CD4-positive, alpha-beta T cell treated with Interleukin-15 for 4 hours (primary cell): Measurements from ENCODE around the gene FGF19.

Experiments used
- DNase-seq: peaks from one replicate; pipeline ENCODE4 v3.0.0-alpha.2; 2020; ENCODE audit warnings: low spot score

FGF19 gene

GRCh38 chr11:69703768-69704507 lies at the start of gene FGF19:
FGF19 (minus strand) TSS chr11:69704022; CDS start chr11:69703876, 146 bp downstream.
- no peak for DNase-seq

DNA sequence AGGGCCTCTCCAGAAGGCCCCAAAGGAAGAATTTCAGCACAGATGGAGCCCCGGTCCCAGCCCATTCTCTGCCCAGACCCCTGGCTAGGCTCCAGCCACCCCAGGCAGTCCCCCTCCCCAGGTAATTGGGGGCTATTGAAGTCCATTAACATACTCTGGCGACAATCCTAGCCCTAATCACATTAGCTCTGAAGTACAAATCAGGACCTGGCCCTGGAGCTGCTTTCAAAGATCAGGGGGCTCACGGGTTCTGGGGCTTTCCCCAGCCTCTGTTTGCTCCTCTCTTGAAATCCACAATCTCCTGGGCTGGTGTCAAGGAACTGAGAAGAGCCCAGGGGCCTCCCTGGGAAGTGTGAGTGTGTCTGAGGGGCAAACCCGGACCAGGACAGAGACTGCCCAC lies 49.1 kb upstream of the FGF19 start:
- DNase-seq, result no peak

GRCh38 chr11:69750875-69751597 lies 47.2 kb upstream of the FGF19 start:
- no peak for DNase-seq

GRCh38 chr11:69750108-69750850 lies 46.5 kb upstream of the FGF19 start:
- no peak for DNase-seq

DNA sequence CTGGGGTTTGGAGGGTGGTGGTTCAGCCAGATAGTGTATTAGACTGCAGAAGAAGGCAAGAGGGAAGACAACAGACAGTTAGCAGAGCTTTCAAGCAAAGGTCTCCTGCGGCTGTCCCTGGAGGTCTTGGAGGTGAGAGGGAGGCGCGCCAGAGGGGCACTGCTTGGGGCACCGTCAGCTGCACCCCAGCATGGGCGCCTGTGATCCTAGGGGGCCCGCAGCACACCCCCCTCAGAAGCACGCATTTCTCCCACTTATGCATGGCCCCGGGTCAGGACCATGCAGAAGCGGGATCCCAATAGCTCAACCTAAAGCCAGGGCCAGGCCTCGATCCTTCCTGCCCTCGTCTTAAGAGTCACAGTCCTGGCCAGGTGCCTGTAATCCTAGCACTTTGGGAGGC lies 44.8 kb upstream of the FGF19 start:
- no peak for DNase-seq

DNA sequence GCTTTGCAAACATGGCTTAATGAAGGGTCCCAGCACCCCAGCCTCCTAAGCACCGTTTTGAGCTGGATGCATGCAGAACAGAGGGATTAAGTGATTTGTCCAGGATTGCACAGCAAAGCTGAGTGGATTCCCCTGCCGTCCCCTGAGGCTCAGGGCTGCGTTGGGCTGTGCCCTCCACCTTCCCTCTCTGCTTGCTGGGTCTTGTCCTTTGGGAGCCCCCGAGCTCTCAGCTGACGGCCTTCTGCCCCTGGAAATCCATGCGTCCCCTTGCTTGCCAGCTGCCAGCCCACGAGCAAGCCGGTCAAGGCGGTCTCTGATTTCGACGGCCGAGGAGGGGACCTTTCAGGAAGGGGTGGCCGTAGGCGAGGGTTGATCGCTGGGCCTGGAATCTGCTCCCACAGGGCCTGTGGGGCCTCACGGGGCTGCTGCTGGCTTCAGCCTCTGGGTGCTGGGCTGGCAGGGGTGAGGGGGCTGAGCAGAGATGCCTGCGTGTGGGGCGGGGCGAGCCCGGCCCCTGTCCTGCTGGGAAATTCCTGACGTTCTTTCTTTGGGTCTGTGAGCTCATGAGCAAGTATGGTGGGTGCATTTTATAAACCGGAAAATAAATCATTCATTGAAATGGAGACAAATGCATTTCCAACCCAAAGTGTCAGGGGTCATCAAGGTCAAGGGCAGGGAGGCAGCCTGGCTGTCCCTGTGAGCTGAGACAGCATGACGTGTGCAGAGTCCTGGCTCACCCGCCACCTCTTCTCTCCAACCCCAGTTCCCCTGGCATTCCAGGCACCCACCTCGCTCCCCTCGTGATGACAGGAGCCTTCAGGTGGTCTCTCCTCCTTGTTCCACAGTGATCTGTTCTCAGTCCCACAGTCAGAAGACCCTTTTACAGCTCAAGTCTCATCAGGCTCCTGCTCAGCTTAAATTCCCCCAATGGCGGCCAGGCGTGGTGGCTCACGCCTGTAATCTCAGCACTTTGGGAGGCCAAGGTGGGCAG lies 43.2 kb upstream of the FGF19 start:
- DNase-seq, result no peak

DNA sequence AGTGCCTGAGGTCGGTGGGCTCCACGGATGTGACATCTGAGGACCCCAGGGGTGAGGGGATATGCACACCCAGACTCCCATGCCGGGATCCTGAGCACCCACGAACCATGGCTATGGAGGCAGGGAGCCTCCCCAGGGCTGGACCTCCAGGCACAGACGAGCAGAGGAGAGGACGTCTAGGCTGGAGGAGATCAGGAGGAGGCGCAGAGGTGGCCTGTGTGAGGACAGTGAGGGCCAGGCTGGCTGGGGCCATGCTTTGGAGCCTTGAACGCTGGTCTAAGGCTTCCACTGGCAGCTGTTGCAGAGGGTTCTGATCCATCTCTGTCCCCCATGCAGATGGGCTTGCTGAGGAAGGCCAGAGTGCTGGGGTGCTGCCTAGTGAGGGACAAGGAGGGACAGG lies 42.3 kb upstream of the FGF19 start:
- no peak for DNase-seq

- DNase-seq, result no peak
Measured at GRCh38 chr11:69745201-69745600, 41.4 kb upstream of the FGF19 start.

- DNase-seq, result no peak
Measured at GRCh38 chr11:69744435-69744834, 40.6 kb upstream of the FGF19 start.

GRCh38 chr11:69734841-69735240 lies 31.0 kb upstream of the FGF19 start:
- no peak for DNase-seq

DNA sequence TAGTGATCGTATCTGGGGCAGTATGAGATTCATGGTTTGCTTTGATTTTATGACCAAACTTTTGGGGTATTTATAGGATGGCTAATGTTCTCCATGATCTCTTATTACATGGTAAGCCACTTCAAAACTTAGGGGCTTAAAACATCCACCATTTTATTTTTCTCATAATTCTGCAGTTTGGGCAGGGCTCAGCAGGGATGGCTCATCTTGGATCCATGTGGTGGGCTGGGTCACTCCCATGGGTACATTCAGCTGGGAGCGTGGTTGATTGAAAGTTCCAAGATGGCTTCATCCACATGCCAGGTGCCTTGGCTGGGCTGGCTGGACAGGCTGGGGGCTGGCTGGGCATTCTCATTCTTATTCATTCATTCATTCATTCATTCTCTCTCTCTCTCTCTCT lies 30.5 kb upstream of the FGF19 start:
- no peak for DNase-seq

- no peak for DNase-seq
Measured at GRCh38 chr11:69732910-69733309, 29.1 kb upstream of the FGF19 start.

DNA sequence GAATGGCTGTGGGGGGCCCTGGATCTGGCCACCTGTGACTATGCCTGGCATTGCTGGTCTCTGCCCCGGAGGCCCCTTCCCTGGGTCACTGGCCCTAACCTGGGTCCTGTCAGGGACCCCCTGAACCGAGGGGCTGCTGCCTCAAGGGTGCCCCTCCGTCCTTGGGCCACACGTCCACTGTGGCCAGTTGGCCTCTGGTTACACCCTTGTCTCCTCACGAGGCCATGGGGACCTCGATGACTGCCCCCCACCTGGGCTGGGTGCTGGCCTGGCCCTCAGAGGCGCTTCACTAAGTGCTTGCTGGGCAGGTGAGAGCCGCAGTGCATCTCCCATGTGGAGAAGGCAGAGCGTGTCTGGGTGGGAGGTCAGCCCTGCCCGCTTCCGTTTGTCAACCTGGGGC lies 27.3 kb upstream of the FGF19 start:
- no peak for DNase-seq

DNA sequence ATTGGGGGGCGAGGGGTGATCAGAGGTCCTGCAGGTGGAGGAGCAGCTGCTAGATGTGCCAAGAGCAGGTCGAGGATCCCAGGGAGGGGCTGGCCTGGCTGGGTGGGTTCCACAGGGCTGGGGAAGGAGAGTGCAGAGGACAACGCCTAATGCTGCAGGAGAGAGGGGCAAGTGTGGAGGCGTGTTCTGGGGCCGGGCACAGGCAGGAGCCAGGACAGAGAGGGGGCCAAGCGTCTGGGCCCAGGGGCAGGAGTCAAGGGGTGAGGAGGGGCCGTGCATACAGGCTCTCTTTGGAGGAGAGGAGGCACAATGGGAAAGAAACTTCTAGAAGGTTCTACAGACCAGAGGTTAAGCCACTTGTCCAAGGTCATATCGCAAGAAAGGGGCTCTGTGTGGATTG lies 26.7 kb upstream of the FGF19 start:
- DNase-seq, result no peak

- no peak for DNase-seq
Measured at GRCh38 chr11:69729252-69729651, 25.4 kb upstream of the FGF19 start.

DNA sequence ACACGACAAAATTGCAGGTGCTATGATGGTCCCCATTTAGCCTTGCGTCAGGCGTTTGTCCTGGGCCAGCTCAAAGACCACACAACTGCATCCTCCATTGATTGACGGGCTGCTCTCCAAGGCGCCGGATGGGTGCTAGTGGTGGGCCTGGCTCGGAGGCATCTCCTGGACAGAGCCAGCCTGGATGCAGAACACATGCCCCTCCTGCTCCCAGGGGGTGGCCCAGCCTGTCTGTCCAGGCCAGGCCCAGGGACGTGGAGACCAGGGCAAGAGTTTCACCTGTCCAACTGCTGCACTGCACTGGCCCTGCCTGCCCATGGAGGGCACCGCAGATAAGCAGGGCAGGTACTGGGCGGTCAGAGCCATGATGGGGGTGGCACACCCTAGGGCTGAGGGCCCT lies 23.4 kb upstream of the FGF19 start:
- DNase-seq, result no peak

DNA sequence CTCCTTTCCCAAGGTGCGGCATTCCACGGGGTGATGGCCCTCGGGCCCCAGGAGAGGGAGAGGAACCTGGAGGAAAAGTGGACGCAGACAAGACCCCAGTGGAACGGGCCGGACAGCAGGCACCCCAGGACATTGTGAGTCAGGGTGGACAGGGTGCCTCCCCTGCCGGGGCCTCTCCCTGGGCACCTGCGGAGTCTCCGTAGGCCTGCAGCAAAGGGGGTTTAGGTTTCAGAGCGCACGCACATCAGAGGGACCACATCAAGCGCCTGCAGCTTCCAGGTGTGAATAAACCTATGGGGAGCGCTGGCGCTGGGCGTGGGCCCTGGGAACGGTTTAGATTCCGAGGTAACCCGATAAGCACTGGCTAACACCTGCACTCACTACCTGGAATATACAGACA lies 22.7 kb upstream of the FGF19 start:
- no peak for DNase-seq

- DNase-seq, result no peak
Measured at GRCh38 chr11:69726019-69726418, 22.2 kb upstream of the FGF19 start.

DNA sequence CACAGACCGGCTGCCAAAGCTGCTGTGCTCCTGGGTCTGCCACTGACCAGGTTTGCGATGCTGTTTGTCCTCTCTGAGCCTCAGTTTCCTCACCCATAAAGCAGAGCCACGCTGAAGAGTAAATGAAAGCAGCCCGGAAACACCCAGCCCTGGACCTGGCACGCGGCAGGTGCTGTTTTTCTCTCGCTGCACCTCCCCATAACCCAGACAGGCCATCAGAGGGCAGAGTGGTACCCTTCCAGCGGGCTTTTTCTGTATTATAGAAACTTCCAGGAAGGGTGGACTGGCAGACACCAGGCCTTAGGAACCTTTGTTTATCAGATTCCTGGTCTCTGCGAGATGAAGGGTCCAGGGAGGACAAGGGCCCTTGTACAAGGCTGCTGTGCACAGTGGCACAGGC lies 17.9 kb upstream of the FGF19 start:
- DNase-seq, result no peak

GRCh38 chr11:69721106-69721505 lies 17.3 kb upstream of the FGF19 start:
- DNase-seq, result no peak

DNA sequence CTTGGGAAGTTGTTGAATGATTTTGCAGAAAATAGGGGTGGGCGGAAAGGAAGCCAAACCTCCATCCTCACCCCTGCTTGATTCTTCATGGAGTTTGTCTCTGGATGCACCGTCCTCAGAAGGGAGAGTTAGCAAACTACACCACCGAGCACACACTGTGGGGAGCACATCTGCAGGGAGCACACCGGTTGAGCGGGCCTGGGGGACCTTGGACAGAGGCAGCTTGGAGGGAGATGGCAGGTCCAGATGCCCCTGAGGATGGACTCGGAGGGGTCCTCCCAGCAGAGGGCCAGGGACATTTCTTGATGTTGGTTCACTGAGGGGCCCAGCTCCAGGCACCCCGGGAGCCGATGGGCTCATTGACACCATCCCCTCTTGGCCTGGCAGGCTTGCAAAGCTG lies 15.1 kb upstream of the FGF19 start:
- no peak for DNase-seq

- DNase-seq, result no peak
Measured at GRCh38 chr11:69718147-69718546, 14.3 kb upstream of the FGF19 start.
